ENCODE data around the gene KIF6.

DNA sequence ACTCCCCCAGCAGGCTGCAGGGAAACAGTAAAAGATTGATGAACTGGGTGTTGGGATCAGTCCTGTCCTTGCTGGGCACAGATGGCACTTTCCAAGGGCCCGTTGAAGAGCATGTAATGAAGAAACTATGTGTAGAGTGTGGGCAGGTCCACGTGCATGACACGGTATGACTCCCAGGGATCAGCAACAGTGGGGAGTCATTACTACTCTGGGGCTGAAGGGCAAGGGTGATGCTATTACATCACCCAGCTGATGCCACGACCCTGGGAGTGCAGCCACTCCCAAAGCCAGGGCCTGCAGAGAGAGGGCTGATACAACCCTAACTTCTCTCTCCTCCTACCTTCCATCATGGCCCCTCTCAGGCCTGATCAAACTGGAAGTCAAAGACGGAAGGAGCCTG lies 431.1 kb downstream of the KIF6 start:
- TF ChIP-seq, protein P1, sequence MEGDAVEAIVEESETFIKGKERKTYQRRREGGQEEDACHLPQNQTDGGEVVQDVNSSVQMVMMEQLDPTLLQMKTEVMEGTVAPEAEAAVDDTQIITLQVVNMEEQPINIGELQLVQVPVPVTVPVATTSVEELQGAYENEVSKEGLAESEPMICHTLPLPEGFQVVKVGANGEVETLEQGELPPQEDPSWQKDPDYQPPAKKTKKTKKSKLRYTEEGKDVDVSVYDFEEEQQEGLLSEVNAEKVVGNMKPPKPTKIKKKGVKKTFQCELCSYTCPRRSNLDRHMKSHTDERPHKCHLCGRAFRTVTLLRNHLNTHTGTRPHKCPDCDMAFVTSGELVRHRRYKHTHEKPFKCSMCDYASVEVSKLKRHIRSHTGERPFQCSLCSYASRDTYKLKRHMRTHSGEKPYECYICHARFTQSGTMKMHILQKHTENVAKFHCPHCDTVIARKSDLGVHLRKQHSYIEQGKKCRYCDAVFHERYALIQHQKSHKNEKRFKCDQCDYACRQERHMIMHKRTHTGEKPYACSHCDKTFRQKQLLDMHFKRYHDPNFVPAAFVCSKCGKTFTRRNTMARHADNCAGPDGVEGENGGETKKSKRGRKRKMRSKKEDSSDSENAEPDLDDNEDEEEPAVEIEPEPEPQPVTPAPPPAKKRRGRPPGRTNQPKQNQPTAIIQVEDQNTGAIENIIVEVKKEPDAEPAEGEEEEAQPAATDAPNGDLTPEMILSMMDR (IDR thresholded peaks at IDR 0.05) = no peak
- no peak for TF ChIP-seq POLR2A (IDR thresholded peaks at IDR 0.05)
